ENCODE data around the gene CSTB.

CSTB gene

DNA sequence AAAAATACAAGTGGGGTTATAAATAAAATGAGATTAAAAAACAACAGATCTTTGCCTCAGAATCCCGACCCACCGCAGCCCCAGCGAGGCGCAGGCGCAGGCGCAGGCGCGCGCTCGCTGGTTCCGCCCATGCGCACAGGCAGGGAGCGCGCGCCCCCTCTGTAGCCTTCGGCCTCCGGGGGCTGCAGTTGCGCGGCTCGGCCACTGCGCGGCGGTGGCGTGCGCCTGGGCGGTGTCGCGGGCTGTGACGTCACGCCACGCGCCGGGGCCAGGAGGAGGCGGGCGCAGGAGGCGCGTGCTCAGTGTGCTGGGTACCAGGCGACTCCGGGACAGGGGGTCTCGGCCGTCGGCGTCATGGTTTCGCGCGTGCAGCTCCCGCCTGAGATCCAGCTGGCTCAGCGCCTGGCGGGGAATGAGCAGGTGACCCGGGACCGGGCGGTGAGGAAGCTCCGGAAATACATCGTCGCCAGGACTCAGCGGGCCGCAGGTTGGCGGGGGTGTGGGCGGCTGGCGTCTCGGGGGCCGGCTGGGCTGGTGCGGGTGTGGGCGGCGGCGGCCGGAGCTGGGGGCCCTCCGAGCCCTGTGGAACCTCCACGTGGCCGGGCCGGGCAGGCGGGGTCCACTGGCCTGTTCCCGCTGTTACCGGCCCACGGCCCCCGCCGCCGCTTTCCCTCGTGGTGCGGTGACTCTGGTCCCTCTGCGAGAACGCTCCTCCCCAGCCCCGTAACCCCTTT lies 13.3 kb upstream of the CSTB start, which contains the start of gene RRP1 (continued):
- TF ChIP-seq ZNF140 (tag by site-specific recombination; IDR thresholded peaks at IDR 0.05) (no peak), ZNF549 (tag by site-specific recombination; IDR thresholded peaks at IDR 0.05) (no peak), ZNF426 (tag by site-specific recombination; IDR thresholded peaks at IDR 0.05) (no peak), ZNF335 (tag by site-specific recombination; conservative IDR thresholded peaks at IDR 0.05) (0 out of 2 replicates have a peak, but pooled peaks have one; percentile 64), IKZF3 (tag by site-specific recombination; IDR thresholded peaks at IDR 0.05) (peak; percentile 58; the same call in 1 of the 2 replicates), HOXD13 (CRISPR knock-in tag; IDR thresholded peaks at IDR 0.05; ENCODE audit: borderline replicate concordance) (no peak), ZNF521 (tag by site-specific recombination; IDR thresholded peaks at IDR 0.05) (no peak), ZSCAN16 (tag by site-specific recombination; IDR thresholded peaks at IDR 0.05) (no peak)
- TF ChIP-seq, protein P1, sequence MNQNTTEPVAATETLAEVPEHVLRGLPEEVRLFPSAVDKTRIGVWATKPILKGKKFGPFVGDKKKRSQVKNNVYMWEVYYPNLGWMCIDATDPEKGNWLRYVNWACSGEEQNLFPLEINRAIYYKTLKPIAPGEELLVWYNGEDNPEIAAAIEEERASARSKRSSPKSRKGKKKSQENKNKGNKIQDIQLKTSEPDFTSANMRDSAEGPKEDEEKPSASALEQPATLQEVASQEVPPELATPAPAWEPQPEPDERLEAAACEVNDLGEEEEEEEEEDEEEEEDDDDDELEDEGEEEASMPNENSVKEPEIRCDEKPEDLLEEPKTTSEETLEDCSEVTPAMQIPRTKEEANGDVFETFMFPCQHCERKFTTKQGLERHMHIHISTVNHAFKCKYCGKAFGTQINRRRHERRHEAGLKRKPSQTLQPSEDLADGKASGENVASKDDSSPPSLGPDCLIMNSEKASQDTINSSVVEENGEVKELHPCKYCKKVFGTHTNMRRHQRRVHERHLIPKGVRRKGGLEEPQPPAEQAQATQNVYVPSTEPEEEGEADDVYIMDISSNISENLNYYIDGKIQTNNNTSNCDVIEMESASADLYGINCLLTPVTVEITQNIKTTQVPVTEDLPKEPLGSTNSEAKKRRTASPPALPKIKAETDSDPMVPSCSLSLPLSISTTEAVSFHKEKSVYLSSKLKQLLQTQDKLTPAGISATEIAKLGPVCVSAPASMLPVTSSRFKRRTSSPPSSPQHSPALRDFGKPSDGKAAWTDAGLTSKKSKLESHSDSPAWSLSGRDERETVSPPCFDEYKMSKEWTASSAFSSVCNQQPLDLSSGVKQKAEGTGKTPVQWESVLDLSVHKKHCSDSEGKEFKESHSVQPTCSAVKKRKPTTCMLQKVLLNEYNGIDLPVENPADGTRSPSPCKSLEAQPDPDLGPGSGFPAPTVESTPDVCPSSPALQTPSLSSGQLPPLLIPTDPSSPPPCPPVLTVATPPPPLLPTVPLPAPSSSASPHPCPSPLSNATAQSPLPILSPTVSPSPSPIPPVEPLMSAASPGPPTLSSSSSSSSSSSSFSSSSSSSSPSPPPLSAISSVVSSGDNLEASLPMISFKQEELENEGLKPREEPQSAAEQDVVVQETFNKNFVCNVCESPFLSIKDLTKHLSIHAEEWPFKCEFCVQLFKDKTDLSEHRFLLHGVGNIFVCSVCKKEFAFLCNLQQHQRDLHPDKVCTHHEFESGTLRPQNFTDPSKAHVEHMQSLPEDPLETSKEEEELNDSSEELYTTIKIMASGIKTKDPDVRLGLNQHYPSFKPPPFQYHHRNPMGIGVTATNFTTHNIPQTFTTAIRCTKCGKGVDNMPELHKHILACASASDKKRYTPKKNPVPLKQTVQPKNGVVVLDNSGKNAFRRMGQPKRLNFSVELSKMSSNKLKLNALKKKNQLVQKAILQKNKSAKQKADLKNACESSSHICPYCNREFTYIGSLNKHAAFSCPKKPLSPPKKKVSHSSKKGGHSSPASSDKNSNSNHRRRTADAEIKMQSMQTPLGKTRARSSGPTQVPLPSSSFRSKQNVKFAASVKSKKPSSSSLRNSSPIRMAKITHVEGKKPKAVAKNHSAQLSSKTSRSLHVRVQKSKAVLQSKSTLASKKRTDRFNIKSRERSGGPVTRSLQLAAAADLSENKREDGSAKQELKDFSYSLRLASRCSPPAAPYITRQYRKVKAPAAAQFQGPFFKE (tag by site-specific recombination; IDR thresholded peaks at IDR 0.05; ENCODE audit: borderline replicate concordance) = no peak

DNA sequence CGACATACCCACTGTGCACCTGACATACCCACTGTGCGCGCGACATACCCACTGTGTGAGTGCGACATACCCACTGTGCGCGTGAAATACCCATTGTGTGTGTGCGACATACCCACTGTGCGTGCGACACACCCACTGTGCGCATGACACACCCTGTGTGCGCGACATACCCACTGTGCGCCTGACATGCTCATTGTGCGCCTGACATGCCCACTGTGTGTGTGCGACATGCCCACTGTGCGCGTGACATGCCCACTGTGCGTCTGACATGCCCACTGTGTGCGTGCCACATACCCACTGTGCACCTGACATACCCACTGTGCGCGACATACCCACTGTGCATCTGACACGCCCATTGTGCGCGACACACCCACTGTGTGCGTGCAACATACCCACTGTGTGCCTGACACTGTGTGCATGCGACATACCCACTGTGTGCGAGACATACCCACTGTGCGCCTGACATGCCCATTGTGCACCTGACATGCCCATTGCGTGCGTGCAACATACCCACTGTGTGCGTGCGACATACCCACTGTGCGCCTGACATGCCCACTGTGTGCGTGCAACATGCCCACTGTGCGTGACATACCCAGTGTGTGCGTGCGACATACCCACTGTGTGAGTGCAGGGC lies 10.8 kb upstream of the CSTB start:
- H3K27ac ChIP-seq (ENCODE audit: extremely low read depth, low read depth, low read length) = no peak overlapping the region
- peaks cover 8% of the 10 kb centered on the region for H3K4me1 ChIP-seq (ENCODE audit: control insufficient read depth, insufficient read depth, low read length)
- CTCF ChIA-PET = no interaction called here
- POLR2A ChIA-PET = no interaction called here
- no peaks in the 10 kb centered on the region for H3K9me3 ChIP-seq (ENCODE audit: control insufficient read depth, insufficient read depth, low read depth, low read length)
- no peak overlapping the region for H3K4me3 ChIP-seq (ENCODE audit: low read depth, low read length)
- peaks cover 9 to 16% of the 10 kb centered on the region in 2 experiments; a peak in 2 of 3 replicates for H3K36me3 ChIP-seq (ENCODE audit: control insufficient read depth in 2 of 2, insufficient read depth in 1 of 2, low read length in 2 of 2)
- TF ChIP-seq ZNF768 (tag by site-specific recombination; IDR thresholded peaks at IDR 0.05) = no peak
- TF ChIP-seq ZNF426 (tag by site-specific recombination; IDR thresholded peaks at IDR 0.05) = no peak
- TF ChIP-seq, protein P2, sequence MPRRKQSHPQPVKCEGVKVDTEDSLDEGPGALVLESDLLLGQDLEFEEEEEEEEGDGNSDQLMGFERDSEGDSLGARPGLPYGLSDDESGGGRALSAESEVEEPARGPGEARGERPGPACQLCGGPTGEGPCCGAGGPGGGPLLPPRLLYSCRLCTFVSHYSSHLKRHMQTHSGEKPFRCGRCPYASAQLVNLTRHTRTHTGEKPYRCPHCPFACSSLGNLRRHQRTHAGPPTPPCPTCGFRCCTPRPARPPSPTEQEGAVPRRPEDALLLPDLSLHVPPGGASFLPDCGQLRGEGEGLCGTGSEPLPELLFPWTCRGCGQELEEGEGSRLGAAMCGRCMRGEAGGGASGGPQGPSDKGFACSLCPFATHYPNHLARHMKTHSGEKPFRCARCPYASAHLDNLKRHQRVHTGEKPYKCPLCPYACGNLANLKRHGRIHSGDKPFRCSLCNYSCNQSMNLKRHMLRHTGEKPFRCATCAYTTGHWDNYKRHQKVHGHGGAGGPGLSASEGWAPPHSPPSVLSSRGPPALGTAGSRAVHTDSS (tag by site-specific recombination; IDR thresholded peaks at IDR 0.05) = no peak
- TF ChIP-seq ZNF366 (tag by site-specific recombination; conservative IDR thresholded peaks at IDR 0.05) = no peak
- TF ChIP-seq KLF1 (tag by site-specific recombination; IDR thresholded peaks at IDR 0.05) = peak; percentile 57
- TF ChIP-seq, protein P3, sequence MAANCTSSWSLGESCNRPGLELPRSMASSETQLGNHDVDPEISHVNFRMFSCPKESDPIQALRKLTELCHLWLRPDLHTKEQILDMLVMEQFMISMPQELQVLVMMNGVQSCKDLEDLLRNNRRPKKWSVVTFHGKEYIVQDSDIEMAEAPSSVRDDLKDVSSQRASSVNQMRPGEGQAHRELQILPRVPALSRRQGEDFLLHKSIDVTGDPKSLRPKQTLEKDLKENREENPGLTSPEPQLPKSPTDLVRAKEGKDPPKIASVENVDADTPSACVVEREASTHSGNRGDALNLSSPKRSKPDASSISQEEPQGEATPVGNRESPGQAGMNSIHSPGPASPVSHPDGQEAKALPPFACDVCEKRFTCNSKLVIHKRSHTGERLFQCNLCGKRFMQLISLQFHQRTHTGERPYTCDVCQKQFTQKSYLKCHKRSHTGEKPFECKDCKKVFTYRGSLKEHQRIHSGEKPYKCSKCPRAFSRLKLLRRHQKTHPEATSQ (tag by site-specific recombination; IDR thresholded peaks at IDR 0.05) = peak; percentile 78; the same call in 1 of the 2 replicates
- no peak for TF ChIP-seq ZNF660 (tag by site-specific recombination; IDR thresholded peaks at IDR 0.05)
- TF ChIP-seq ZNF23 (tag by site-specific recombination; IDR thresholded peaks at IDR 0.05; ENCODE audit: borderline replicate concordance) = no peak
- TF ChIP-seq ZSCAN30 (tag by site-specific recombination; IDR thresholded peaks at IDR 0.05) = peak; percentile 47; the same call in 1 of the 2 replicates
- no peak for TF ChIP-seq ZEB2 (tag by site-specific recombination; IDR thresholded peaks at IDR 0.05)
- TF ChIP-seq, protein P4, sequence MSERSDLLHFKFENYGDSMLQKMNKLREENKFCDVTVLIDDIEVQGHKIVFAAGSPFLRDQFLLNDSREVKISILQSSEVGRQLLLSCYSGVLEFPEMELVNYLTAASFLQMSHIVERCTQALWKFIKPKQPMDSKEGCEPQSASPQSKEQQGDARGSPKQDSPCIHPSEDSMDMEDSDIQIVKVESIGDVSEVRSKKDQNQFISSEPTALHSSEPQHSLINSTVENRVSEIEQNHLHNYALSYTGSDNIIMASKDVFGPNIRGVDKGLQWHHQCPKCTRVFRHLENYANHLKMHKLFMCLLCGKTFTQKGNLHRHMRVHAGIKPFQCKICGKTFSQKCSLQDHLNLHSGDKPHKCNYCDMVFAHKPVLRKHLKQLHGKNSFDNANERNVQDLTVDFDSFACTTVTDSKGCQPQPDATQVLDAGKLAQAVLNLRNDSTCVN (tag by site-specific recombination; optimal IDR thresholded peaks at IDR 0.05) = peak; percentile 5
- TF ChIP-seq ZNF146 (tag by site-specific recombination; IDR thresholded peaks at IDR 0.05) = 0 out of 2 replicates have a peak, but pooled peaks have one; percentile 24
- TF ChIP-seq ZNF202 (tag by site-specific recombination; IDR thresholded peaks at IDR 0.05; ENCODE audit: borderline replicate concordance) = no peak
- no peak for TF ChIP-seq REPIN1 (tag by site-specific recombination; IDR thresholded peaks at IDR 0.05; ENCODE audit: low read depth)
- TF ChIP-seq ZNF239 (tag by site-specific recombination; IDR thresholded peaks at IDR 0.05) = no peak
- peak; percentile 17; the same call in 1 of the 2 replicates for TF ChIP-seq ZNF423 (tag by site-specific recombination; IDR thresholded peaks at IDR 0.05)
- TF ChIP-seq KLF7 (tag by site-specific recombination; IDR thresholded peaks at IDR 0.05; ENCODE audit: borderline replicate concordance) = 0 out of 2 replicates have a peak, but pooled peaks have one; percentile 34
- TF ChIP-seq ZNF221 (tag by site-specific recombination; IDR thresholded peaks at IDR 0.05; ENCODE audit: borderline replicate concordance) = no peak
